Panc1 (cell line): ENCODE results near the gene PDE9A. TPM values are rescaled to one million over a fixed set of nuclear protein-coding genes. Genes with fewer than 3 reads are reported as not detected.

Source experiments
- ATAC-seq: fragments of 200-7000 bp; cut with Tn5 transposase; 2 replicates; pipeline ENCODE4 v1.9.1; 2020; ENCODE audit warnings: mild to moderate bottlenecking, moderate library complexity
- BruUV-seq: library from RNA; stranded (reverse); fragments of 400-500 nt; replicated peaks from 2 replicates; lab custom pipeline; 2021; lab: Mats Ljungman, UMichigan
- CTCF ChIA-PET: fragments of 300-600 bp; sonication (Branson Sonifier 250); formaldehyde crosslinking; loops from one replicate; lab custom pipeline; 2022; ENCODE audit warnings: antibody characterized with exemption; lab: Charles Lee
- POLR2A ChIA-PET: fragments of 300-600 bp; sonication (Branson Sonifier 250); formaldehyde crosslinking; loops from one replicate; lab custom pipeline; 2022; ENCODE audit warnings: antibody characterized with exemption; lab: Charles Lee
- DNase-seq: peaks from one replicate; pipeline ENCODE4 v3.0.0-alpha.2; 2010; ENCODE audit warnings: low read depth, low spot score
- H3K27ac ChIP-seq: 2 replicates; pipeline ENCODE4 v1.5.1; 2011; ENCODE audit warnings: mild to moderate bottlenecking, low read length, inconsistent platforms
- H3K27me3 ChIP-seq: fragments of 200-500 bp; sonication (Bioruptor generic); 2 replicates; pipeline ENCODE4 v1.6.0; 2014; ENCODE audit warnings: low read length, inconsistent platforms; ENCODE audit not compliant: control insufficient read depth, insufficient read depth
- H3K36me3 ChIP-seq: fragments of 200-500 bp; sonication (Bioruptor generic); 2 replicates; pipeline ENCODE4 v1.5.1; 2014; ENCODE audit warnings: inconsistent platforms, mild to moderate bottlenecking, low read length, moderate library complexity; ENCODE audit not compliant: control insufficient read depth, insufficient read depth
- H3K4me1 ChIP-seq: 2 replicates; pipeline ENCODE4 v1.5.1; 2011; ENCODE audit warnings: inconsistent platforms, mild to moderate bottlenecking, low read length, moderate library complexity; ENCODE audit not compliant: control insufficient read depth, insufficient read depth
- H3K4me3 ChIP-seq, 2 experiments: 2 replicates each; pipeline ENCODE4 v1.5.1; 2011 to 2012; ENCODE audit warnings: low read depth in 2 of 2, low read length in 2 of 2, mild to moderate bottlenecking in 2 of 2, inconsistent platforms in 1 of 2, moderate library complexity in 1 of 2
- H3K9me3 ChIP-seq: fragments of 200-500 bp; sonication (Bioruptor generic); 2 replicates; pipeline ENCODE4 v1.5.1; 2014; ENCODE audit warnings: low read depth, mild to moderate bottlenecking, inconsistent platforms, low read length, moderate library complexity; ENCODE audit not compliant: control insufficient read depth, insufficient read depth
- POLR2AphosphoS5 ChIP-seq: IDR thresholded peaks from 2 replicates; pipeline ENCODE4 v1.6.1; 2012; ENCODE audit warnings: mild to moderate bottlenecking, low read depth, low read length, moderate library complexity
- SIN3A ChIP-seq: IDR thresholded peaks from 2 replicates; pipeline ENCODE4 v1.6.1; 2012; ENCODE audit warnings: low read depth, mild to moderate bottlenecking, low read length, moderate library complexity, borderline replicate concordance; ENCODE audit not compliant: insufficient read depth
- TCF7L2 ChIP-seq: IDR thresholded peaks from 2 replicates; pipeline ENCODE4 v1.6.1; 2011; ENCODE audit warnings: mild to moderate bottlenecking, low read depth, low read length, inconsistent platforms
- in situ Hi-C: cut with HindIII; loops from 2 replicates; pipeline ENCODE4 v1.10.0; 2016; ENCODE audit warnings: low sequenced_read_pairs, low pct_unique_long_range_greater_than_20kb
- intact Hi-C: fragments of 100-400 bp; cut with micrococcal nuclease; formaldehyde crosslinking; loops from one replicate; pipeline ENCODE4 v1.10.0; 2022; ENCODE audit not compliant: unreplicated experiment
- total RNA-seq: library from RNA; stranded (reverse); gene quantifications from one replicate; pipeline ENCODE4 v1.2.1, GENCODE V29; 2021; ENCODE audit not compliant: unreplicated experiment
- TF ChIP-seq, protein P1 (sequence below): fragments of 450-650 bp; IDR thresholded peaks from 2 replicates; pipeline ENCODE4 v1.5.1; 2017; ENCODE audit warnings: mild to moderate bottlenecking
- TF ChIP-seq, protein P2 (sequence below), 2 experiments: IDR thresholded peaks; 2 replicates each; pipeline ENCODE4 v1.6.1; 2011 to 2012; ENCODE audit warnings: low read depth in 2 of 2, control low read depth in 1 of 2, low read length in 1 of 2, mild to moderate bottlenecking in 1 of 2, moderate library complexity in 1 of 2; ENCODE audit not compliant: insufficient read depth in 1 of 2

PDE9A gene
- total RNA-seq, 1 experiment from 2014 or later = 0.72 TPM

DNA sequence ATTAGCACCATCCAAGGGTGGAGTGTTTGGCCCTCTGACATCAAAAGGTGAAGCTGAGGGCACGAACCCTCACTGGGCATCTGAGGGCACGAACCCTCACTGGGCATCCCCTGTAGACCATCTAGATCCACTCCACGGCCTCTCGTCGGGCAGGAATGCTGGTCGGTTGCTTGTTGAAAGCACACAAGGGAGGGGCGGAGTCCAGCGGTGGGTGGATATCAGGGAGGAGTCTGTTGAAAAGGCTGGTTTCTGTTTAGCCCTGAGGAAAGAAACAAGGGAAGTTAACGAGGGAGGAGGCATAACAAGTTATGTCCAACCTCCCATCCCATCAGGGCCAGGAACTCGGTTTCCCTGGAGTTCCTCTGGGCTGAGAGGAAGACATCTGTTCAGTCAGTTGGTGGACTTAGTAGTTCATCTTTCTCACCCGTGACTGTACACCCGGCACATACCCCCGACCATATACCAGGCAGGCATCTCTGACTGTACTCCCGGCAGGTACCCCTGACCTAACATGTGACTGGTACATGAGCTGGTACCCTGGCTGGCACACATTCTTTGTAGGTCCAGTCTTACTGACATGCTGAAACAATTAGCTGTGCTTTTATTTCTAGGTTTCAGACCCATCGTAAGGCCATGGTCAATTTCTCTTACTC lies 32.1 kb upstream of the PDE9A start:
- POLR2A ChIA-PET = no interaction called here
- H3K4me3 ChIP-seq = no peak overlapping the region
- H3K36me3 ChIP-seq = no peaks in the 10 kb centered on the region
- DNase-seq = no peak
- no peak for ATAC-seq
- CTCF ChIA-PET = no interaction called here
- TF ChIP-seq POLR2AphosphoS5 = no peak
- no peak for TF ChIP-seq SIN3A
- TF ChIP-seq, protein P1, sequence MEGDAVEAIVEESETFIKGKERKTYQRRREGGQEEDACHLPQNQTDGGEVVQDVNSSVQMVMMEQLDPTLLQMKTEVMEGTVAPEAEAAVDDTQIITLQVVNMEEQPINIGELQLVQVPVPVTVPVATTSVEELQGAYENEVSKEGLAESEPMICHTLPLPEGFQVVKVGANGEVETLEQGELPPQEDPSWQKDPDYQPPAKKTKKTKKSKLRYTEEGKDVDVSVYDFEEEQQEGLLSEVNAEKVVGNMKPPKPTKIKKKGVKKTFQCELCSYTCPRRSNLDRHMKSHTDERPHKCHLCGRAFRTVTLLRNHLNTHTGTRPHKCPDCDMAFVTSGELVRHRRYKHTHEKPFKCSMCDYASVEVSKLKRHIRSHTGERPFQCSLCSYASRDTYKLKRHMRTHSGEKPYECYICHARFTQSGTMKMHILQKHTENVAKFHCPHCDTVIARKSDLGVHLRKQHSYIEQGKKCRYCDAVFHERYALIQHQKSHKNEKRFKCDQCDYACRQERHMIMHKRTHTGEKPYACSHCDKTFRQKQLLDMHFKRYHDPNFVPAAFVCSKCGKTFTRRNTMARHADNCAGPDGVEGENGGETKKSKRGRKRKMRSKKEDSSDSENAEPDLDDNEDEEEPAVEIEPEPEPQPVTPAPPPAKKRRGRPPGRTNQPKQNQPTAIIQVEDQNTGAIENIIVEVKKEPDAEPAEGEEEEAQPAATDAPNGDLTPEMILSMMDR = no peak
- TF ChIP-seq TCF7L2 = no peak
- TF ChIP-seq, protein P2, sequence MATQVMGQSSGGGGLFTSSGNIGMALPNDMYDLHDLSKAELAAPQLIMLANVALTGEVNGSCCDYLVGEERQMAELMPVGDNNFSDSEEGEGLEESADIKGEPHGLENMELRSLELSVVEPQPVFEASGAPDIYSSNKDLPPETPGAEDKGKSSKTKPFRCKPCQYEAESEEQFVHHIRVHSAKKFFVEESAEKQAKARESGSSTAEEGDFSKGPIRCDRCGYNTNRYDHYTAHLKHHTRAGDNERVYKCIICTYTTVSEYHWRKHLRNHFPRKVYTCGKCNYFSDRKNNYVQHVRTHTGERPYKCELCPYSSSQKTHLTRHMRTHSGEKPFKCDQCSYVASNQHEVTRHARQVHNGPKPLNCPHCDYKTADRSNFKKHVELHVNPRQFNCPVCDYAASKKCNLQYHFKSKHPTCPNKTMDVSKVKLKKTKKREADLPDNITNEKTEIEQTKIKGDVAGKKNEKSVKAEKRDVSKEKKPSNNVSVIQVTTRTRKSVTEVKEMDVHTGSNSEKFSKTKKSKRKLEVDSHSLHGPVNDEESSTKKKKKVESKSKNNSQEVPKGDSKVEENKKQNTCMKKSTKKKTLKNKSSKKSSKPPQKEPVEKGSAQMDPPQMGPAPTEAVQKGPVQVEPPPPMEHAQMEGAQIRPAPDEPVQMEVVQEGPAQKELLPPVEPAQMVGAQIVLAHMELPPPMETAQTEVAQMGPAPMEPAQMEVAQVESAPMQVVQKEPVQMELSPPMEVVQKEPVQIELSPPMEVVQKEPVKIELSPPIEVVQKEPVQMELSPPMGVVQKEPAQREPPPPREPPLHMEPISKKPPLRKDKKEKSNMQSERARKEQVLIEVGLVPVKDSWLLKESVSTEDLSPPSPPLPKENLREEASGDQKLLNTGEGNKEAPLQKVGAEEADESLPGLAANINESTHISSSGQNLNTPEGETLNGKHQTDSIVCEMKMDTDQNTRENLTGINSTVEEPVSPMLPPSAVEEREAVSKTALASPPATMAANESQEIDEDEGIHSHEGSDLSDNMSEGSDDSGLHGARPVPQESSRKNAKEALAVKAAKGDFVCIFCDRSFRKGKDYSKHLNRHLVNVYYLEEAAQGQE (IDR thresholded peaks at IDR 0.05; ENCODE audit: insufficient read depth in 1 of 2, low read depth in 2 of 2, low read length in 1 of 2) = no peak
- in situ Hi-C loops = no loop called here
- intact Hi-C loops = no loop called here
- no peak overlapping the region for H3K27ac ChIP-seq
- BruUV-seq = no TSS peak
- H3K27me3 ChIP-seq = peaks cover 2% of the 10 kb centered on the region; the same call in 1 of the 2 replicates
- H3K9me3 ChIP-seq = no peaks in the 10 kb centered on the region
- no peaks in the 10 kb centered on the region for H3K4me1 ChIP-seq

DNA sequence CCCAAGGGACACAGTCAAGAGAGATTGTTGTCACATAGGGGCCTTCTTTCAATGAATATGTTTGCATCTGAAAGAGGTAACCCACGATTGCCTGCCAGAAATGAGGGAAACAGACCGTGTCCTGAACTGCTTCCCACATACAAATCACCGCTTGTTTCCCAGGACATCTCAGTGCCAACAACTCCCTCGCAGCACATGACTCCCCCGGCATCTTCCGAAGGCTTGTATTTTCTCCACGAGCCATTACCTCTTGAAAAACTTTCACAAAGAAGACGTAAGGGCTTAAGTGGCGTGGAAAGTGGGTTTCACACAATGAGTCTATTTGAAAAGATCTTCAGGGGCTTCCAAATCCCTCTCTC lies 31.6 kb upstream of the PDE9A start:
- no peaks in the 10 kb centered on the region for H3K36me3 ChIP-seq
- ATAC-seq (no peak), DNase-seq (no peak)
- no peak overlapping the region for H3K27ac ChIP-seq
- no peaks in the 10 kb centered on the region for H3K4me1 ChIP-seq
- BruUV-seq = no TSS peak
- ChIA-PET POLR2A (no interaction called here), CTCF (no interaction called here)
- TF ChIP-seq, protein P2 (IDR thresholded peaks at IDR 0.05; ENCODE audit: insufficient read depth in 1 of 2, low read depth in 2 of 2, low read length in 1 of 2) = no peak
- TF ChIP-seq, protein P1 = no peak
- TF ChIP-seq TCF7L2 (no peak), POLR2AphosphoS5 (no peak), SIN3A (no peak)
- peaks cover 2% of the 10 kb centered on the region; the same call in 1 of the 2 replicates for H3K27me3 ChIP-seq
- in situ Hi-C loops (no loop called here), intact Hi-C loops (no loop called here)
- no peak overlapping the region for H3K4me3 ChIP-seq
- H3K9me3 ChIP-seq = no peaks in the 10 kb centered on the region
